H1 (cell line): Measurements from ENCODE around the gene DRC1.

Source experiments
- CTCF ChIP-seq, 3 experiments: IDR thresholded peaks; 1 replicate in 2 of 3; 2 replicates in 1 of 3; pipeline versions ENCODE4 v1.5.1 to v1.6.1; 2011; ENCODE audit warnings: low read length in 3 of 3, mild to moderate bottlenecking in 3 of 3, inconsistent platforms in 2 of 3, low read depth in 1 of 3, moderate library complexity in 1 of 3; ENCODE audit not compliant: insufficient read depth in 1 of 3; ENCODE audit errors: control extremely low read depth in 1 of 3
- EP300 ChIP-seq, 2 experiments: IDR thresholded peaks; 1 replicate in 1 of 2; 2 replicates in 1 of 2; pipeline ENCODE4 v1.6.1; 2011 to 2012; ENCODE audit warnings: low read depth in 2 of 2, low read length in 2 of 2, mild to moderate bottlenecking in 2 of 2, borderline replicate concordance in 1 of 2, inconsistent platforms in 1 of 2, moderate library complexity in 1 of 2
- EZH2 ChIP-seq: fragments of 200-600 bp; sonication (generic); IDR thresholded peaks from 2 replicates; pipeline ENCODE4 v1.7.1; 2012; ENCODE audit warnings: low read depth, mild to moderate bottlenecking, moderate library complexity, low read length, inconsistent platforms; ENCODE audit not compliant: severe bottlenecking
- GTF2F1 ChIP-seq: IDR thresholded peaks from 2 replicates; pipeline ENCODE4 v1.6.1; 2012; ENCODE audit warnings: low read depth, low read length, improper control_type of control experiment, borderline replicate concordance
- JUND ChIP-seq: IDR thresholded peaks from 2 replicates; pipeline ENCODE4 v1.6.1; 2011; ENCODE audit warnings: mild to moderate bottlenecking, improper control_type of control experiment, low read length
- POLR2AphosphoS5 ChIP-seq: IDR thresholded peaks from 2 replicates; pipeline ENCODE4 v1.6.1; 2011; ENCODE audit warnings: low read depth, low read length
- RAD21 ChIP-seq, 2 experiments: IDR thresholded peaks in 1 of 2; conservative IDR thresholded peaks in 1 of 2; 2 replicates each; pipeline ENCODE4 v1.6.1; 2011; ENCODE audit warnings: low read depth in 2 of 2, low read length in 2 of 2, improper control_type of control experiment in 1 of 2, inconsistent platforms in 1 of 2, mild to moderate bottlenecking in 1 of 2, moderate library complexity in 1 of 2
- SIRT6 ChIP-seq: IDR thresholded peaks from one replicate; pipeline ENCODE4 v1.7.1; 2012; ENCODE audit warnings: low read length, inconsistent platforms
- SIX5 ChIP-seq: IDR thresholded peaks from 2 replicates; pipeline ENCODE4 v1.6.1; 2011; ENCODE audit warnings: mild to moderate bottlenecking, low read depth, low read length
- SP1 ChIP-seq: IDR thresholded peaks from 2 replicates; pipeline ENCODE4 v1.6.1; 2011; ENCODE audit warnings: low read depth, low read length
- SP4 ChIP-seq: IDR thresholded peaks from 2 replicates; pipeline ENCODE4 v1.6.1; 2012; ENCODE audit warnings: low read length, inconsistent platforms
- USF2 ChIP-seq: IDR thresholded peaks from 2 replicates; pipeline ENCODE4 v1.6.1; 2011; ENCODE audit warnings: low read length, improper control_type of control experiment

DNA sequence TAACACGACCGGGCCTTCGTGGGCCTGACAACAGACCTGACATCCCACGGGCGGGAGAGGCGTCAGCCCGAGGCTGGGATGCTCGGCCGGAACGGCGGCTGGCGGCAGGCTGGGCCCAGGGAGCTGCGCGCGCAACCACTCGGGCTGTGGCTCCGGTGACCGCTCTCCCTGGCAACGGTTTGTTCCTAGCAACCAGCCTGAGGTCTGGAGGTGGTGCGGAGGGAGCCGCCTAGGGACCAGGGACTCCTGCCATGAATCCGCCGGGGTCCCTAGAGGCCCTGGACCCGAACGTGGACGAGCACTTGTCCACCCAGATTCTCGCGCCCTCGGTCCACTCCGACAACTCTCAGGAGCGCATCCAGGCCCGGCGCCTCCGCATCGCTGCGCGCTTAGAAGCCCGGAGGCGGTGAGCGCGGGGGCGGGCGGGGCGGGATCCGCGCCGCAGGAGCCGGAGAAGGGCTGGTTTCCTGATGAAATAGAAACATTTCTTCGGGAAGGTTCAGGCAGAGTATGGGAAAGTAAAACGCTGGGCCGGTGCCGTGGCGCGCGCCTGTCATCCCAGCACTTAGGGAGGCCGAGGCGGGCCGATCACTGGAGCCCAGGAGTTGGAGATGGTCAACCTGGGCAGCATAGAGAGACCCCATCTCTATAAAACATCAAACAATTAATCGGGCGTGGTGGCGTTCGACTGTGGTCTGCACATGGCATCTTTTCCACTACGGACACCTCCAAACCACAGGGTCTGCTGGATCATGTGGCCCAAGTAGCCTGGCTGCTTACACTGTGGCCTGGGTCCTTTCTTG, at the start of gene DRC1:
- TF ChIP-seq GTF2F1 = no peak
- TF ChIP-seq SP4 = no peak
- no peak for TF ChIP-seq SP1
- TF ChIP-seq JUND = no peak
- no peak for TF ChIP-seq SIX5
- TF ChIP-seq POLR2AphosphoS5 = no peak
- TF ChIP-seq CTCF (IDR thresholded peaks at IDR 0.05; ENCODE audit: control extremely low read depth in 1 of 3, insufficient read depth in 1 of 3, low read depth in 1 of 3, low read length in 3 of 3) = no peak
- TF ChIP-seq RAD21 (IDR thresholded peaks at IDR 0.05 in 1 of 2, conservative IDR thresholded peaks at IDR 0.05 in 1 of 2; ENCODE audit: low read depth in 2 of 2, low read length in 2 of 2) = 0 out of 4 replicates have a peak, but pooled peaks of 1 of the 2 experiments have one; percentile 3
- TF ChIP-seq EP300 (IDR thresholded peaks at IDR 0.05; ENCODE audit: borderline replicate concordance in 1 of 2, low read depth in 2 of 2, low read length in 2 of 2) = no peak
- no peak for TF ChIP-seq SIRT6
- no peak for TF ChIP-seq EZH2
- no peak for TF ChIP-seq USF2
